HG03025 (cell line): Measurements from ENCODE around the gene CCDC179.
A peak's percentile ranks its signal among the peaks of the same experiment; 100 is the strongest.

Source experiments
- ATAC-seq: cut with Tn5 transposase; IDR thresholded peaks from one replicate; pipeline ENCODE4 v1.9.1; 2021; ENCODE audit warnings: mild to moderate bottlenecking, moderate library complexity; ENCODE audit not compliant: unreplicated experiment, low FRiP score

CCDC179 gene

DNA sequence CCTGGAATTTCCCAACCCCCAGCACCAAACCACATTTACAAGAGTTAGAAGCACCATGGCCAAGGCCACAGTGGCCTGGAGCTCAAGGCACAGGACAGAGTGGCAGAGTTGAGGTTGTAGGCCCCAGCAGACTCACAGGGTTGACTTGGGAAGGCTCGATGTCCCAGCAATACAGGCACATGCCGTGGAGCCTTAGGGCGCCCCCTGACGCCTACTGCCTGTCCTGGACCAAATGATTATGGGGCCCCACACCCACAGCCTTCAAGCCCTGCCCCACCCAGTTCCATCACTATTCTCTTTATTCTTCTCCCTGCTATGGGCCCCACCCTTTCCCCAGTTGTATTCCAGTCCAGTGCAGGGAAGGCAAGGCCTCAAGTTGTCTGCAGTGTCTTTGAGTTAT, at the start of gene CCDC179:
Gene CCDC179 (minus strand): TSS at position 234 of the 400 bp plus-strand sequence. CDS start 53 bp downstream, at position 181.
- ATAC-seq, result no peak

GRCh38 chr11:22903782-22904181, 43.5 kb upstream of the CCDC179 start:
- ATAC-seq, result no peak

DNA sequence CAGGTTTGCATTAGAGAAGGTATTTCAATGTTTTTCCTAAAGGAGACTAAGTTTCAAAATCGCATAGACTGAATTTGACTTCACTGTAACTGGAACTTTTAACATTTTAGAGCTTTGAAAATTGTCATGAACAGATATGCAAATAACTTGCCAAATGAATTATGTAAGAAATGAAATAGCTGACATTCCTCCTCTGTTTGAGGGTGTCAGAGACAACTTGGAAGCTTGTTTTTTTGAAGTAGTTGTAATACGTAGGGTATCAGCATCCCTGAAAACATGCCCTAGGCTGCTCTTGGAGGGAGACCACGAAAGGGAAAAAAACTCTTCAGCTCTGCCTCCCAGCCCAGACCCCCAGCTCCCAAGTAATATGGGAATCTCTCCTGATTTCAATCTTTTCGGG, 41.3 kb upstream of the CCDC179 start:
- no peak for ATAC-seq

- ATAC-seq, result no peak
Measured at GRCh38 chr11:22900764-22901486, 40.7 kb upstream of the CCDC179 start.

- ATAC-seq, result no peak
Measured at GRCh38 chr11:22898036-22898435, 37.8 kb upstream of the CCDC179 start.

- ATAC-seq, result no peak
Measured at GRCh38 chr11:22890227-22890626, 30.0 kb upstream of the CCDC179 start.

DNA sequence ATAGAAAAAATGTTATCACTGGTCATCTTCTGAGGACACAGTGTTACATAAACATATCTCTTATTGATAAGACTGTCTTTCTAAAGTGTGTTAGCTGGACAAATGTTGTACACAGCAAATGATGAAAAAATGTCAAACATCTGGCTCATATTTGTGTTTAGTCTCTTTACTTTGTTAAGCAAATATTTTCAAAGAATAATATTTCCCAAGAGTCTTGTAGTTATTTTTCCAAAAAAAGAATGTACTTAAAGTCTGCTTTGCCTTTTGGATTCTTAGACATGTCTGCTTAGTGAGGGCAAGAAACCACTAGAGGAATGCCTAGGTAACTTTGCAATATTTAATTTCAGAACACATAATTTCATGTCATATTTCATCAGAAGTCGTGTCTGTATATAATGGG, 23.9 kb upstream of the CCDC179 start:
- no peak for ATAC-seq

DNA sequence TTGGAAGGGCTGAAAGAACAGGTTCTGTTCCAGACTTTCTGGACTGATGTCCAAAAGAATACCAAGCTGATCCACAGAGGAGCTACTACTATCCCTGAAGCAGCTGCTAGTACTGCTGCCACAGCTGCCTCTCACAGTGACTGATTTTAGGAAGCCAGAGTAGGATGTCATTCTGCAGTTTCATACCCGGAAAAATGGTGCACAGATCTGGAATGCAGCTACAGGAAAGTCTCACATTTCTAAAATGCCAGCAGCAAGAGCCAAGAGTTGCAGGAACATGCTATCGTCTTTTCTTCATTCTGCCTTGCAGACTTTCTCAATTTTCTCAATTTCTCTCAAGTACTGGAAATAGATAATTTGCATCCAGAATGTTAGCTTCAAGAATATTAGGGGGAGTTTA, 19.4 kb upstream of the CCDC179 start:
- no peak for ATAC-seq

GRCh38 chr11:22878604-22879003, 18.3 kb upstream of the CCDC179 start:
- ATAC-seq, result no peak

DNA sequence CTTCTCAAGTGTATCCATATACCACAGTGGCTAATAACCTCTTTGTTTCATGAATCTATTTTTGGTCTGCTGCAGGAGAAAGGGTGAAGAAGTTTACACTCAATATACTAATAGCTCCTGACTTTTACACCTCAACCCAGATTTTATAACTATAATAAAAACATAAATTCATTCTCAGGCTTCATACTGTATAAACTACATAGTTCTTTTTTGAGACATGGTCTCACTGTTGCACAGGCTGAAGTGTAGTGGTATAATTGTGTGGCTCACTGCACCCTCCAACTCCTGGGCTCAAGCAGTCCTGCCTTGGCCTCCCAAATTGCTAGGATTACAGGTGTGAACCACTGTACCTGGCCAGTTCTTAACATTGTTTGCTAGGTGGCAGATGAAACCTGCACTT, 17.8 kb upstream of the CCDC179 start:
- ATAC-seq, result no peak

DNA sequence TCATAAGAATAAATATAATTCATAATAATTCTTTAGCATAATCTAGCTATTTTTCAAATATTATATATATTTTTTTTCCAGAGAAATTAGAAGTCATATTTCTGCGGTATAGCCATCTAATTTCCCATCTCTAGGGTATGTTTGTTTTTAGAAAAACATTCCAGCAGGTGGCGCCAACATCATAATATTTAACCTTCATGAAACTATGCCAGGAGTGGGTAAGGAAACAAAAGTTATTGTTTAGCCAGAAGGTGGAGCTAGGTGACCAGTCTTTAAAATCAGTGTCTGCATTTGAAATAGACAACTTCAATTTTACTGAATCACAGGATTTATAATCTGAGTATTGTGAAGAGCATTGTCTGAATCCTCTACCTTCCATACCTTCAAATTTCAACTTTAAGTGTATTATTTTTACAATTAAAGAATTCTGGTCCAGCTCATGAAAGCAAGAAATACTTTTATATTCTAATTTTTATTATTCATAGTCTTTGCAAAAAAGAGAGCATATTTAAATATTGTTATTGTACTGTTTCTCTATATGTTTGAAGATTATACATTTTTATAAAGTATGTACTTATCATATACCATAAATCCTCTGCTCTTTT, 15.7 kb upstream of the CCDC179 start:
- peak; percentile 100 for ATAC-seq

GRCh38 chr11:22869325-22869724, 9.1 kb upstream of the CCDC179 start:
- peak; percentile 72 for ATAC-seq

GRCh38 chr11:22859756-22860155, 518 bp downstream of the CCDC179 start:
- no peak for ATAC-seq

DNA sequence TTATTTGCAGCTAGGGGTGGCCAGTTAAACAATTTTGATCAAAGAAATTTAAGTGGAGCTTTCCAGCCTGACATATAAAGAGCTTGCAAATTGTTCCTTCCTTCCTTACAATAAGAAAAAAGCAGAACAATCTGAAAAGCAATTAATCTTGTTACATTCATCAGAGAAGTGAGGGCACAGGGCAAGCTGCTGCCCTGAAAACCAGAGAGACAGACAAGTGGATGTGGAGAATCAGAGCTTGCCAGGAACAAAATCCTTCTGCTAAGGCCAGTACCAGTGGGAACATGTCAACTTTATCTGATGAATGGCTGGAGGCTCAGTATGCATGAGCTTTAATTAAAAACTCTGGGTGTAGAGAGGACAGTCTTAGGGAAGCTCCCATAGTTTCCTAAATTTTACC, 8.8 kb downstream of the CCDC179 start:
- ATAC-seq, result no peak

GRCh38 chr11:22846726-22847125, 13.5 kb downstream of the CCDC179 start:
- no peak for ATAC-seq

DNA sequence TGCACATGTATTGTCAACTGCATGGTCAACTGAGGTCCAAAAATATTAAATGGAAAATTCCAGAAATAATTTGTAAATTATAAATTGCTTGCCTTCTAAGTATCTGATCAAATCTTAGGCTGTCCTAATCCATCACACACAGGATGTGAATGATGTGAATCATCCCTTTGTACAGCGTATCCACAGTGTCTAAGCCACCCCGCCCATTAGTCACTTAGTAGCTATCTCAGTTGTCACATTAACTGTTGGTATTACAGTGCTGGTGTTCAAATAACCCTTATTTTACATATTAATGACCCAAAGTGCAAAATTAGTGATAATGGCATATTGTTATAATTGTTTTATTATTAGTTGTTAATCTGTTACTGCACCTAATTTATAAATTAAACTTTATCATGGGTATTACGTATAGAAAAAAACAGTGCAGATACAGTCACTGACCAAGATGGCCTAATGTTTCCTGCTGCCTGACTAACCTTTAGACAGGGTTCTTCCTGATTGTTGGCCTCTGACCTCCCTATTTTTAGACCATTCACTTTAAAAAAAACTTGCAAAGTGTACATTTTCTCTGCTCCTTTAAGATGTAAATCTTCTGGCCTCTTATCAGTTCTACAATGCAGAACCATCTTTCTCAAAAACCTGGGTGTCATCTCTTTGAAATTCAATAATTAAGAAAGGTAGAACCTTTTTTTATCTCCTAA, 27.8 kb downstream of the CCDC179 start:
- ATAC-seq, result no peak

GRCh38 chr11:22830082-22830414, 30.2 kb downstream of the CCDC179 start:
- ATAC-seq, result no peak

DNA sequence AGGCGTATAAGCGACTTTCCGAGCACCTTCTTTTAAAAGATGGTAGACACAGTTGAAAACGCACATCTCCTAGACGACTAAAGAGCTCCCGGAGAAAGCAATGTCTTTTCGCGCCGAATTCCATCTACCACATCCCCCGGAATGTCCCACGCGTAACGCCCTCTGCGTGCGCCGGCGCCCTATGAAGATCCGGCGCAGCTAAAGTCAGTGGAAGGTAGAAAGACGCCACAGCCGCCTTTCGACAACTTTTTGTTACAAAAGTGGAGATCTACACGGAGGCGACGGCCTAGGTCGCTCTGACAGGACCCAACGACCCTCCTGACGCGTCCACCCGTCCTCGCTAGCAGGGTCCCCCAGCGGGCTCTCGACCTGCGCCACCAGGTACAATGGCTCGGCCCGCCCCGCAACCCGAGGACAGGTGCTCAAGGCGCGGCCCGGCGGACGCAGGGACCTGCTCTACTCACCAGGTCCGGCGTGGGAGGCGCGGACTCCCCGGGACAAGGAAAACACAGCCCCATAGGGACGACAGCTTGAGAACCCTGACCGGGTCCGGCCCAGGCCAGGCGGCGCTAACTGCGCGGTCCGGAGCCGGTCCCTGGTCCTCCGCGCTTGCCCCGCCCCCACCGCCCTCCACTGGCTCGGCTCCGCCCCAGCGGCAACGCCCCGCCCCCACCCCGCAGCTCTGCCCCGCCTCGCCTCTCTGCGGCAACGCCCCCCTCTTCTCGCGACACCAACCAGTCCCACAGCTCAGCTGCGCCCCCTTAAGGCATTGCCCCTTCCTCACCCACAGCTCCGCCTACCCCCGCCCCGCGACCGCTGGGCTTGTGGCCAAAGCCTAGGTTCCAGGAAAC, 30.8 kb downstream of the CCDC179 start, which contains the start of gene SVIP:
Gene SVIP (minus strand): TSS at position 571 of the 851 bp plus-strand sequence. CDS start 53 bp downstream, at position 518.
- peak; percentile 94 for ATAC-seq

DNA sequence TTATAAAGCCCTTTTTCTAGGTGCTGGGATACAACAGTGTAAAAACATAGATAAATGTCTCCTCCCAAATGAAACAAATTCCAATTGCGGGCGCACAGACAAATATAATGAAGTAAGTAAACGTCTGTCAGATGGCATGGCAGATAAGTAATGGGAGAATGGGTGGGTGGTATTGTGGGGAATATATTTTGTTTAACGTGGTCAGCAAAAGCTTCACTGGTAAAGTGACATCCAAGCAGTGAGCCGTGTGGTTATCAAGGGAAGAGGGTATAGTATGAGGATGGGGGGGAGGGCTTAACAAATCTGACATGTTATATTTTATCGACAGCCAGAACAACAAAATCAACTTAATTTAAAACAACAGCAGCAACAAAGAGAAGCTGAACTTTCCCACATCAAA, 31.9 kb downstream of the CCDC179 start:
- no peak for ATAC-seq

DNA sequence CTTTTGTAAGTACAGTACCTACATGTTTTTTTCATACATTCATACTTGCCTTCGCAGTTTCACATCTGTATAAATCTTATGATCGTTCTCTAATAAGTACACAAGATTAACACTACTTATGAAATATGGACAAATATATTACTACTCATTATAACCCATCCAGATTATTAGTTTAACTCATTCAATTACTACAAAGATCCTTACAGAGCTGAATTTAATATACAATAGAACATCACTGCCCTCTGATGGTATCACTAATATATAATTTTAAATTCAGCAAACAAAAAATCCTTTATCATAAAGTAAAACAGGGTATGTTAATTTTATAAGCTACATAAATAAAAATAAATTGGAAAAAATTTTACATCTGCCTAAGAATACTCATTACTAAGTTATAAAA, 38.1 kb downstream of the CCDC179 start:
- ATAC-seq, result no peak

DNA sequence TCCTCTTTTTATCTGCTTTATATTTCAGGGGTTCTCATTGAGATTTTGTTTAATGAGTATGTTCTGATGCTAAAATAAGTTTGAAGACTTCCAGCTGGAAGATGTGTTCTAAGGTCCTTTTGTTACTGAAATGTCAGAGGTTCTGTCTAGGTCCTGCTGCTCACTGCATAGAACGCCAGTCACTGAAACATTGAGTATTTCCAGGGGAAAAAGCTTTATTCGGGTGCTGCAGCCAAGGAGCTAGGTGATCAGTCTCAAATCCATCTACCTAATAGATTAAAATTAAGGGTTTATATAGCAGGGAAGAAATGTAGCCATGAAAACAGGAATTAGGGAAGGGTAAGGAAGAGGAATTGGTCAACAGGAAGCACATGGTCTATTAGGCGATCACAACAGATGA, 50.4 kb downstream of the CCDC179 start:
- ATAC-seq, result no peak
